Embryonic facial prominence (tissue), 1 donor: ENCODE results near the gene SNX9.

ENCODE experiments used
- DNase-seq: peaks from one replicate; pipeline ENCODE4 v3.0.0-alpha.2; 2016; ENCODE audit errors: extremely low spot score

SNX9 gene

DNA sequence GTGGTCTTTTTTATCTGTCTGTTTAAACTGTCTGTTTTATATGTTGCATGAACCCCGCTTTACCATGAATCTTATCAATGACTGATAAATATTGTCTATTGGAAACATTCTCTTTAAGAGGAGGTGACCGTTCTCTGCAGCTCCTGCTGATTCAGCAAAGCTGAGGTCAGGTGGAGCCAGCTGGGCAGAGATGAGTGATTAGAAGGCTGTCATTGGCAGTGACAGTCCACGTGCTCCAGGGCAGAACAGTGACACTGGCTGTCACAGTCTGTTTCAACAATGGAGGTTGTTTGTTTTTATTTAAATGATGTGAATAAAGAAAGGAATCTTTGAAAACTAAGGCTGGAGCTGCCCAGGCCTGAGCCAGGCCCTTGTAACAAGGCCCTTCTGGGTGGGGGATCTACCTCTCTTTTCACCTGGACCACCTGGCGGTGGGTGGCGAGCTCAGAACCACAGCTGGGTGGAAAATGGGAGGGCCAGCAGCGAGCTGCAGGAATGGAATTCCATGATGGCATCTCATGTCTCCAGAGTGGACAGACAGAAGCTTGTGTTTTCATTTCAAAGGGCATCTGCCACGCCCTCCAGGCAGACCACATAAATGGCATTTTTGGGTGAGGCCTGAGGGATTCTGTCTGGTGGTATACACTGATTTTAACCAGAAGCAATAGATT lies 171.2 kb downstream of the SNX9 start:
- no peak for DNase-seq
